Mononuclear cell (primary cell): Measurements from ENCODE around the gene VSNL1. TPM values are rescaled to one million over a fixed set of nuclear protein-coding genes. Genes with fewer than 3 reads are reported as not detected.

ENCODE experiments used
- H3K27me3 ChIP-seq: 2 replicates; pipeline ENCODE4 v1.6.0; 2011; ENCODE audit warnings: low read length, control low read depth; ENCODE audit not compliant: insufficient read depth
- H3K4me1 ChIP-seq: 2 replicates; pipeline ENCODE4 v1.5.1; 2011; ENCODE audit warnings: mild to moderate bottlenecking, low read length, control low read depth; ENCODE audit not compliant: insufficient read depth
- H3K4me3 ChIP-seq: 2 replicates; pipeline ENCODE4 v1.5.1; 2011; ENCODE audit warnings: mild to moderate bottlenecking, low read length, moderate library complexity
- H3K9me3 ChIP-seq: 2 replicates; pipeline ENCODE4 v1.5.1; 2011; ENCODE audit warnings: low read depth, mild to moderate bottlenecking, control low read depth, low read length
- total RNA-seq: library from RNA; depleted of rRNA; stranded (reverse); fragments of >200 nt; gene quantifications from one replicate; pipeline ENCODE4 v1.2.3, GENCODE V29; 2012

Gene VSNL1
- total RNA-seq, 1 donor: not detected

- Histone ChIP-seq H3K27me3 (no peaks in the 10 kb centered on the region), H3K9me3 (no peaks in the 10 kb centered on the region), H3K4me3 (no peak overlapping the region), H3K4me1 (no peaks in the 10 kb centered on the region)
These were observed 86.9 kb downstream of the VSNL1 start for GRCh38 chr2:17627434-17627833.

GRCh38 chr2:17628349-17629261, 88.1 kb downstream of the VSNL1 start:
- Histone ChIP-seq H3K27me3 (no peaks in the 10 kb centered on the region), H3K4me3 (no peak overlapping the region), H3K4me1 (no peaks in the 10 kb centered on the region), H3K9me3 (no peaks in the 10 kb centered on the region)

- H3K4me1 ChIP-seq: no peaks in the 10 kb centered on the region
- H3K27me3 ChIP-seq: no peaks in the 10 kb centered on the region
- no peaks in the 10 kb centered on the region for H3K9me3 ChIP-seq
- no peak overlapping the region for H3K4me3 ChIP-seq
These were observed 89.6 kb downstream of the VSNL1 start for GRCh38 chr2:17630089-17630488.

GRCh38 chr2:17634997-17635396, 94.5 kb downstream of the VSNL1 start:
- H3K27me3 ChIP-seq: no peaks in the 10 kb centered on the region
- no peaks in the 10 kb centered on the region for H3K4me1 ChIP-seq
- no peak overlapping the region for H3K4me3 ChIP-seq
- H3K9me3 ChIP-seq: no peaks in the 10 kb centered on the region

- Histone ChIP-seq H3K4me1 (no peaks in the 10 kb centered on the region), H3K9me3 (no peaks in the 10 kb centered on the region), H3K4me3 (no peak overlapping the region), H3K27me3 (no peaks in the 10 kb centered on the region)
These were observed 95.8 kb downstream of the VSNL1 start for GRCh38 chr2:17636257-17636656.

- H3K9me3 ChIP-seq: no peaks in the 10 kb centered on the region
- peaks cover 1% of the 10 kb centered on the region for H3K4me1 ChIP-seq
- H3K27me3 ChIP-seq: no peaks in the 10 kb centered on the region
- no peak overlapping the region for H3K4me3 ChIP-seq
These were observed 96.8 kb downstream of the VSNL1 start for GRCh38 chr2:17637131-17637906.

GRCh38 chr2:17638196-17638743, 97.8 kb downstream of the VSNL1 start:
- H3K9me3 ChIP-seq: no peaks in the 10 kb centered on the region
- H3K4me1 ChIP-seq: peaks cover 11% of the 10 kb centered on the region
- no peak overlapping the region for H3K4me3 ChIP-seq
- H3K27me3 ChIP-seq: no peaks in the 10 kb centered on the region

- Histone ChIP-seq H3K9me3 (no peaks in the 10 kb centered on the region), H3K27me3 (no peaks in the 10 kb centered on the region), H3K4me3 (no peak overlapping the region), H3K4me1 (peaks cover 18% of the 10 kb centered on the region)
These were observed 99.9 kb downstream of the VSNL1 start for GRCh38 chr2:17640406-17640805.

- Histone ChIP-seq H3K4me3 (no peak overlapping the region), H3K9me3 (no peaks in the 10 kb centered on the region), H3K4me1 (peaks cover 18% of the 10 kb centered on the region), H3K27me3 (no peaks in the 10 kb centered on the region)
These were observed 102.6 kb downstream of the VSNL1 start for GRCh38 chr2:17643031-17643615.

GRCh38 chr2:17644997-17645720, 104.7 kb downstream of the VSNL1 start:
- Histone ChIP-seq H3K27me3 (no peaks in the 10 kb centered on the region), H3K4me1 (peaks cover 18% of the 10 kb centered on the region)

GRCh38 chr2:17646081-17646554, 105.6 kb downstream of the VSNL1 start:
- H3K27me3 ChIP-seq: no peaks in the 10 kb centered on the region
- no peaks in the 10 kb centered on the region for H3K9me3 ChIP-seq
- no peak overlapping the region for H3K4me3 ChIP-seq
- H3K4me1 ChIP-seq: peaks cover 18% of the 10 kb centered on the region

More at GRCh38 chr2:17644997-17645720, 104.7 kb downstream of the VSNL1 start:
- Histone ChIP-seq H3K4me3 (no peak overlapping the region), H3K9me3 (no peaks in the 10 kb centered on the region)

- no peaks in the 10 kb centered on the region for H3K9me3 ChIP-seq
- H3K27me3 ChIP-seq: no peaks in the 10 kb centered on the region
- H3K4me3 ChIP-seq: no peak overlapping the region
- peaks cover 18% of the 10 kb centered on the region for H3K4me1 ChIP-seq
These were observed 106.6 kb downstream of the VSNL1 start for GRCh38 chr2:17646838-17647701.

- Histone ChIP-seq H3K9me3 (no peaks in the 10 kb centered on the region), H3K4me3 (no peak overlapping the region), H3K4me1 (peaks cover 4% of the 10 kb centered on the region), H3K27me3 (no peaks in the 10 kb centered on the region)
These were observed 108.1 kb downstream of the VSNL1 start for GRCh38 chr2:17648581-17648980.
